ENCODE measurements around the gene NOSTRIN. TPM values are rescaled to one million over a fixed set of nuclear protein-coding genes. Genes with fewer than 3 reads are reported as not detected.

The NOSTRIN gene
- total RNA-seq, 1 experiment from 2014 or later: not detected

DNA sequence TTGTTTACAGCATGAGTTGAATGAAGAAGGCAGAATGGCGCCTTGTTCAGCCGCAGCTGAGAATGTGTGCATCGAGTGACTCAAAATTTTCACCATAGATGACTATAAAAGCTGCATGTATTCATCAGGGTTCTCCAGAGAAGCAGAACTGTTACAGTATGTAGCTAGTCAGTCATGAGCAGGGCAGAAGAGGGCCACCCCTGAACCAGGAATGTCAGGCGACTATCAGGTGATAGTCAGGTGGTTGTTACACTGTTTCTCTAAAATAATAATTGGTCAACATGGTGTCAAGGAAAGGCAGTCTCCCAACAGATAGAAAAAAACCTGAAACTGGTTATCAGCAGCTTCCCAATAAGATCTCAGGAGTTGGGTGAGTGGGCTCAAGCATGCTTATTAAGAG is 20.2 kb upstream of the NOSTRIN start:
- DNase-seq: no peak
- Histone ChIP-seq H4K91ac (ENCODE audit: insufficient read length, low read depth, low read length) (no peak overlapping the region), H2BK15ac (ENCODE audit: low read depth, low read length) (no peak overlapping the region), H3K79me1 (ENCODE audit: insufficient read depth, low read depth, low read length, poor library complexity, severe bottlenecking) (no peaks in the 10 kb centered on the region), H2BK120ac (ENCODE audit: low read depth, low read length, poor library complexity, severe bottlenecking) (no peak overlapping the region), H3T11ph (ENCODE audit: low read length) (no peak overlapping the region), H2BK20ac (ENCODE audit: low read depth, low read length, poor library complexity, severe bottlenecking) (no peak overlapping the region), H2AFZ (ENCODE audit: low read length) (no peak overlapping the region), H3K14ac (ENCODE audit: insufficient read depth, low read length) (no peak overlapping the region), H3K4me2 (ENCODE audit: insufficient read depth, insufficient read length, low read length) (no peak overlapping the region), H3K27ac (ENCODE audit: insufficient read length, low read depth, low read length) (no peak overlapping the region), H3K56ac (ENCODE audit: insufficient read length, low read depth, low read length) (no peak overlapping the region), H3K18ac (ENCODE audit: insufficient read length, low read depth, low read length) (no peak overlapping the region), H3K23me2 (ENCODE audit: insufficient read length, low read depth, low read length, poor library complexity, severe bottlenecking) (no peaks in the 10 kb centered on the region), H2BK5ac (ENCODE audit: insufficient read length, low read length) (no peak overlapping the region), H3K79me2 (ENCODE audit: insufficient read depth, low read length) (no peaks in the 10 kb centered on the region), H2BK12ac (ENCODE audit: insufficient read length, low read depth, low read length) (no peak overlapping the region), H3K4me1 (ENCODE audit: insufficient read depth, low read length) (peaks cover 12% of the 10 kb centered on the region; the same call in 1 of the 2 replicates), H4K5ac (ENCODE audit: insufficient read length, low read depth, low read length) (no peak overlapping the region), H3K4ac (ENCODE audit: low read depth, low read length) (no peak overlapping the region), H3K9ac (ENCODE audit: extremely low read depth, insufficient read length, low read length) (no peak overlapping the region), H3K27me3 (ENCODE audit: insufficient read depth, low read length) (no peaks in the 10 kb centered on the region), H3K9me3 (ENCODE audit: control insufficient read depth, low read depth, low read length) (no peaks in the 10 kb centered on the region), H2AK5ac (ENCODE audit: insufficient read length, low read length) (no peak overlapping the region), H4K8ac (replicated peaks; ENCODE audit: insufficient read length, low read depth, low read length) (no peak overlapping the region), H3K23ac (ENCODE audit: insufficient read length, low read depth, low read length) (no peak overlapping the region), H4K20me1 (ENCODE audit: control insufficient read depth, insufficient read depth, insufficient read length) (no peaks in the 10 kb centered on the region)
- Mint-ChIP-seq H3K9me3 (peaks cover 0 to 3% of the 10 kb centered on the region in 2 experiments; a peak in 2 of 5 replicates), H3K27me3 (ENCODE audit: low read depth) (peaks cover 2% of the 10 kb centered on the region; the same call in 1 of the 2 replicates), H3K36me3 (ENCODE audit: insufficient read depth in 1 of 3, low read depth in 3 of 3) (peaks cover 2 to 7% (median 5%) of the 10 kb centered on the region in 3 experiments; a peak in 4 of 7 replicates), H3K27ac (no peak overlapping the region), H3K4me1 (peaks cover 35 to 43% of the 10 kb centered on the region in 2 experiments), H3K4me3 (no peak overlapping the region)
- TF ChIP-seq, protein P1, sequence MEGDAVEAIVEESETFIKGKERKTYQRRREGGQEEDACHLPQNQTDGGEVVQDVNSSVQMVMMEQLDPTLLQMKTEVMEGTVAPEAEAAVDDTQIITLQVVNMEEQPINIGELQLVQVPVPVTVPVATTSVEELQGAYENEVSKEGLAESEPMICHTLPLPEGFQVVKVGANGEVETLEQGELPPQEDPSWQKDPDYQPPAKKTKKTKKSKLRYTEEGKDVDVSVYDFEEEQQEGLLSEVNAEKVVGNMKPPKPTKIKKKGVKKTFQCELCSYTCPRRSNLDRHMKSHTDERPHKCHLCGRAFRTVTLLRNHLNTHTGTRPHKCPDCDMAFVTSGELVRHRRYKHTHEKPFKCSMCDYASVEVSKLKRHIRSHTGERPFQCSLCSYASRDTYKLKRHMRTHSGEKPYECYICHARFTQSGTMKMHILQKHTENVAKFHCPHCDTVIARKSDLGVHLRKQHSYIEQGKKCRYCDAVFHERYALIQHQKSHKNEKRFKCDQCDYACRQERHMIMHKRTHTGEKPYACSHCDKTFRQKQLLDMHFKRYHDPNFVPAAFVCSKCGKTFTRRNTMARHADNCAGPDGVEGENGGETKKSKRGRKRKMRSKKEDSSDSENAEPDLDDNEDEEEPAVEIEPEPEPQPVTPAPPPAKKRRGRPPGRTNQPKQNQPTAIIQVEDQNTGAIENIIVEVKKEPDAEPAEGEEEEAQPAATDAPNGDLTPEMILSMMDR (conservative IDR thresholded peaks at IDR 0.05): no peak
- no CpG with 5 or more reads among the region's 4 CpGs for WGBS (ENCODE audit: extremely low coverage, insufficient read length, low lambda C conversion rate)

All from H9 (cell line).